Upper lobe of left lung (tissue), 6 donors: Measurements from ENCODE around the gene TMEM50A. TPM values are rescaled to one million over a fixed set of nuclear protein-coding genes. Genes with fewer than 3 reads are reported as not detected.

Experiments used
- ATAC-seq, 2 donors: fragments of 200-7000 bp; cut with Tn5 transposase; one replicate each; pipeline ENCODE4 v1.9.1; 2022; ENCODE audit warnings: mild to moderate bottlenecking in 2 of 2, moderate library complexity in 2 of 2; ENCODE audit not compliant: low FRiP score in 2 of 2
- DNase-seq, 2 donors: peaks; one replicate each; pipeline ENCODE4 v3.0.0-alpha.2; 2019 to 2020
- H3K27ac ChIP-seq, 4 donors: fragments of 200-600 bp; sonication (generic); one replicate each; pipeline ENCODE4 v1.5.1; 2016 to 2019
- H3K27me3 ChIP-seq, 4 donors: fragments of 200-600 bp; sonication (generic); one replicate each; pipeline ENCODE4 v1.5.1; 2017 to 2019
- H3K36me3 ChIP-seq, 4 donors: fragments of 200-600 bp; sonication (generic); one replicate each; pipeline ENCODE4 v1.5.1; 2016 to 2019
- H3K4me1 ChIP-seq, 4 donors: fragments of 200-600 bp; sonication (generic); one replicate each; pipeline ENCODE4 v1.5.1; 2018 to 2019
- H3K4me3 ChIP-seq, 4 donors: fragments of 200-600 bp; sonication (generic); one replicate each; pipeline ENCODE4 v1.5.1; 2017 to 2019; ENCODE audit warnings: mild to moderate bottlenecking in 2 of 4, moderate library complexity in 1 of 4
- H3K9me3 ChIP-seq, 4 donors: fragments of 200-600 bp; sonication (generic); one replicate each; pipeline ENCODE4 v1.5.1; 2018 to 2019
- EP300 ChIP-seq, 4 donors: sonication (generic); formaldehyde crosslinking; IDR thresholded peaks; one replicate each; pipeline ENCODE4 v1.5.1; 2017; ENCODE audit warnings: antibody characterized with exemption in 4 of 4, control low read depth in 2 of 4
- POLR2A ChIP-seq, 4 donors: fragments of 450-650 bp; IDR thresholded peaks; one replicate each; pipeline ENCODE4 v1.5.1; 2016 to 2017; ENCODE audit warnings: antibody characterized with exemption in 4 of 4, mild to moderate bottlenecking in 2 of 4
- POLR2AphosphoS5 ChIP-seq, 2 donors: sonication (generic); formaldehyde crosslinking; IDR thresholded peaks; one replicate each; pipeline ENCODE4 v1.5.1; 2017; ENCODE audit warnings: antibody characterized with exemption in 2 of 2
- WGBS, 2 donors: methylation state at CpG; one replicate each; pipeline ENCODE4 v1.1.5; 2017 to 2018; 5-methylcytosine and 5-hydroxymethylcytosine counted together
- total RNA-seq, 6 donors: library from RNA; depleted of rRNA in 4 of 6; stranded (reverse); fragments of >200 nt in 4 of 6; gene quantifications; one replicate each; pipeline versions ENCODE4 v1.1.0 to v1.2.1, GENCODE V29; 2016 to 2021
- TF ChIP-seq, protein P1 (sequence below), 6 experiments: fragments of 450-650 bp in 4 of 6; fragments of 200-600 bp in 2 of 6; sonication (generic) in 2 of 6; IDR thresholded peaks; one replicate each; pipeline ENCODE4 v1.5.1; 2016 to 2019; ENCODE audit warnings: antibody characterized with exemption in 6 of 6
- donor health status: DM: no; HTN: no; CAD: no; lungs with moderate emphysema.
- donor health status: DM: no; HTN: yes; CAD: no; lungs with severe emphysema.

TMEM50A gene
- total RNA-seq, 6 donors from 2014 or later: 27.1 to 113 (median 96.5) TPM

DNA sequence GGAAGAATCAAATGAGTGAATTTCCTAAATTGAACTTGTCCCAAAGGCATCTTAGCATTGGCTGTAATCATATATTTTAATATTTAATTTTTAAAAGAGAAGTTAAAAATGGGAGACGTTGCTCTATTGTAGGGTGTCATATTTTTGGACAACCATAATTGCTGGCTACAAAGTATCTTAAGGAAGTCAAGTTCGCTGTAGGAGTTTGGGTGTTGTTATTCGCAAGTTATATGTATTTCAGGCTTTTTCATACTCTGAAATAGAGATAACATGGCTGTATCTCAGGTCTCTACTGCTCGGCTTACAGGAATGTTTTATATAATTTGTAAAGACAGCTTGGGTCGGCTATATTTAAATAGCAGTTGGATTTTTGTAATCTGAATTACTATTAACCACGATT lies 852 bp downstream of the TMEM50A start:
- WGBS, 2 donors: 0% methylated on average over 6 of the region's 6 CpGs
- H3K27me3 ChIP-seq: no peaks in the 10 kb centered on the region
- H3K36me3 ChIP-seq: peaks cover 0 to 12% (median 6%) of the 10 kb centered on the region in 4 donors
- ATAC-seq (no peak), DNase-seq (no peak)
- no peaks in the 10 kb centered on the region for H3K9me3 ChIP-seq
- TF ChIP-seq, protein P1, sequence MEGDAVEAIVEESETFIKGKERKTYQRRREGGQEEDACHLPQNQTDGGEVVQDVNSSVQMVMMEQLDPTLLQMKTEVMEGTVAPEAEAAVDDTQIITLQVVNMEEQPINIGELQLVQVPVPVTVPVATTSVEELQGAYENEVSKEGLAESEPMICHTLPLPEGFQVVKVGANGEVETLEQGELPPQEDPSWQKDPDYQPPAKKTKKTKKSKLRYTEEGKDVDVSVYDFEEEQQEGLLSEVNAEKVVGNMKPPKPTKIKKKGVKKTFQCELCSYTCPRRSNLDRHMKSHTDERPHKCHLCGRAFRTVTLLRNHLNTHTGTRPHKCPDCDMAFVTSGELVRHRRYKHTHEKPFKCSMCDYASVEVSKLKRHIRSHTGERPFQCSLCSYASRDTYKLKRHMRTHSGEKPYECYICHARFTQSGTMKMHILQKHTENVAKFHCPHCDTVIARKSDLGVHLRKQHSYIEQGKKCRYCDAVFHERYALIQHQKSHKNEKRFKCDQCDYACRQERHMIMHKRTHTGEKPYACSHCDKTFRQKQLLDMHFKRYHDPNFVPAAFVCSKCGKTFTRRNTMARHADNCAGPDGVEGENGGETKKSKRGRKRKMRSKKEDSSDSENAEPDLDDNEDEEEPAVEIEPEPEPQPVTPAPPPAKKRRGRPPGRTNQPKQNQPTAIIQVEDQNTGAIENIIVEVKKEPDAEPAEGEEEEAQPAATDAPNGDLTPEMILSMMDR (IDR thresholded peaks at IDR 0.05): no peak
- TF ChIP-seq POLR2AphosphoS5 (IDR thresholded peaks at IDR 0.05): no peak
- TF ChIP-seq POLR2A (IDR thresholded peaks at IDR 0.05): no peak
- TF ChIP-seq EP300 (IDR thresholded peaks at IDR 0.05): no peak
- H3K27ac ChIP-seq: peak overlapping the region; percentile 94 to 97 (median 96)
- peak overlapping the region; percentile 36 to 89 (median 74) for H3K4me3 ChIP-seq
- peaks cover 11 to 28% (median 20%) of the 10 kb centered on the region in 4 donors for H3K4me1 ChIP-seq

DNA sequence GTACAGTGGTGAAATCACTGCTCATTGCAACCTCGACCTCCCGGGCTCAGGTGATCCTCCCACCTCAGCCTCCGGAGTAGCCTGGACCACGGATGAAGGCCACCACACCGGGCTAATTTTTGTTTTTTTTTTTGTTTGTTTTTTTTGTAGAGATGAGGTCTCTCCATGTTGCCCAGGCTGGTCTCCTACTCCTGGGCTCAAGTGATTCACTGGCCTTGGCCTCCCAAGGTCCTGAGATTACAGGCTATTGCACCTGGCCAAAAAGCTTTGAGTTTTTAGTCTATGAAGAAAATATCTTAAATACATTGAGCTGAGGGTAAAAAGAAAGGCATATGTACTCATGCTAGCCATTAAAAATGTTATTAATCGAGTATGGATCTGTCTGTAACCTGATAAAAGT lies 3.6 kb downstream of the TMEM50A start:
- no peak for ATAC-seq
- DNase-seq: no peak
- Histone ChIP-seq H3K4me3 (no peak overlapping the region), H3K36me3 (peaks cover 0 to 38% (median 13%) of the 10 kb centered on the region in 4 donors), H3K9me3 (no peaks in the 10 kb centered on the region), H3K4me1 (peaks cover 11 to 28% (median 20%) of the 10 kb centered on the region in 4 donors), H3K27me3 (no peaks in the 10 kb centered on the region), H3K27ac (no peak overlapping the region)
- WGBS, 2 donors: 81 to 88% methylated on average over 6 of the region's 6 CpGs
- no peak for TF ChIP-seq EP300 (IDR thresholded peaks at IDR 0.05)
- TF ChIP-seq POLR2AphosphoS5 (IDR thresholded peaks at IDR 0.05): no peak
- no peak for TF ChIP-seq POLR2A (IDR thresholded peaks at IDR 0.05)
- TF ChIP-seq, protein P1 (IDR thresholded peaks at IDR 0.05): no peak

DNA sequence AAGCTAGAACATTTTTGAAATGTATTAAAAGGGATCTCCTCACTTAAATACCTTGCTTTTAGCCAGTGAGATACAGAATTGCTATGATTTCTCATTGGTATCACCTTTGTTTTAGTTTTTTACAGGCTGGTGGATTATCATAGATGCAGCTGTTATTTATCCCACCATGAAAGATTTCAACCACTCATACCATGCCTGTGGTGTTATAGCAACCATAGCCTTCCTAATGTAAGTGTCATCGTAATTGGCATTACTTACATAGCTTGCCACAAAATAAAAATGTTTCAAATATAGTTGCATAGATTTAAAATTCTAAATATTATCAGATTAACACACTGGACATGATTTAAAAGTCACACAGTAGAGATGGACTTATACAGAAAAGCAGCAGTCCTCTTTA lies 4.7 kb downstream of the TMEM50A start:
- WGBS, 2 donors: 93 to 97% methylated on average over 1 of the region's 1 CpG
- peaks cover 6 to 48% (median 15%) of the 10 kb centered on the region in 4 donors for H3K36me3 ChIP-seq
- ATAC-seq (no peak), DNase-seq (no peak)
- TF ChIP-seq POLR2AphosphoS5 (IDR thresholded peaks at IDR 0.05): no peak
- TF ChIP-seq, protein P1 (IDR thresholded peaks at IDR 0.05): no peak
- TF ChIP-seq EP300 (IDR thresholded peaks at IDR 0.05): no peak
- no peak for TF ChIP-seq POLR2A (IDR thresholded peaks at IDR 0.05)
- H3K4me3 ChIP-seq: no peak overlapping the region
- H3K27ac ChIP-seq: no peak overlapping the region
- no peaks in the 10 kb centered on the region for H3K9me3 ChIP-seq
- H3K27me3 ChIP-seq: no peaks in the 10 kb centered on the region
- H3K4me1 ChIP-seq: peaks cover 11 to 28% (median 20%) of the 10 kb centered on the region in 4 donors

DNA sequence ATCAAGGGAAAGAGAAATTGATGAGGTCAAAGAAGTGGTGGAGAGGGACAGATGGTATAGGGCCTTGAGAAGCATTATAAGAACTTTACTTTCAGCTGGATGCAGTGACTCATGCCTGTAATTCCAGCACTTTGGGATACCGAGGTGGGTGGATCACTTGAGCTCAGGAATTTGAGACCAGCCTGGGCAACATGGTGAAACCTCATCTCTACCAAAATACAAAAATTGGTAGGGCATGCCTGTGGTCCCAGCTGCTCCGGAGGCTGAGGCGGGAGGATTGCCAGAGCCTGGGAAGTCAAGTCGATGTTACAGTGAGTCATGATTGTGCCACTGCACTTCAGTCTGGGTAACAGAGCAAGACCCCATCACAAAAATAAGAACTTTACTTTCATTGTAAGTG lies 5.7 kb downstream of the TMEM50A start:
- Histone ChIP-seq H3K27me3 (no peaks in the 10 kb centered on the region), H3K27ac (no peak overlapping the region), H3K4me1 (peaks cover 11 to 28% (median 20%) of the 10 kb centered on the region in 4 donors), H3K9me3 (no peaks in the 10 kb centered on the region), H3K4me3 (no peak overlapping the region), H3K36me3 (peaks cover 6 to 54% (median 15%) of the 10 kb centered on the region in 4 donors)
- no peak for TF ChIP-seq EP300 (IDR thresholded peaks at IDR 0.05)
- TF ChIP-seq, protein P1 (IDR thresholded peaks at IDR 0.05): no peak
- TF ChIP-seq POLR2A (IDR thresholded peaks at IDR 0.05): no peak
- TF ChIP-seq POLR2AphosphoS5 (IDR thresholded peaks at IDR 0.05): no peak
- ATAC-seq: no peak
- no peak for DNase-seq
- 82 to 83% methylated on average over 4 of the region's 4 CpGs for WGBS, 2 donors

DNA sequence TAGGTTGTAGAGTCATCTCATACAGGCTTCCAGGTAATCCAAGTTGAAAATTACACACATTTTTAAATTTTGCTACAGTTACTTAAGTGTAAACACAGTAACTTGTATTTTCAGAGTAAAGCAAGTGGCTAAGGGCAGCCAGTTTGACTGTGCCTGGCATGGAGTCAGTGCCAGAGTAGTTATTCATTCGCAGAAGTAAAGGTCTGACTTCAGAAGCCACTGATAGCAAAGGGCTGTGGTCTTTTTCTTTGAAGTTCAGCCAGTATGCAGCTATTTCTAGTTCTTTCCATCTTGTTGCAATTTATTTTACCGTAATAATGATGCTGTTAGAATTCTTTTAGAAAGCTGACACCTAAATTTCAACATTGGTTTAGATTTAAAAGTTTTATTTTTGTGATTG lies 9.4 kb downstream of the TMEM50A start:
- no peak overlapping the region for H3K27ac ChIP-seq
- peaks cover 6 to 79% (median 19%) of the 10 kb centered on the region in 4 donors for H3K36me3 ChIP-seq
- TF ChIP-seq EP300 (IDR thresholded peaks at IDR 0.05) (no peak), POLR2A (IDR thresholded peaks at IDR 0.05) (no peak), POLR2AphosphoS5 (IDR thresholded peaks at IDR 0.05) (no peak)
- TF ChIP-seq, protein P1 (IDR thresholded peaks at IDR 0.05): no peak
- no peak overlapping the region for H3K4me3 ChIP-seq
- H3K27me3 ChIP-seq: no peaks in the 10 kb centered on the region
- no peak for DNase-seq
- H3K4me1 ChIP-seq: no peaks in the 10 kb centered on the region
- WGBS, 2 donors: 82 to 88% methylated on average over 2 of the region's 2 CpGs
- no peak for ATAC-seq
- no peaks in the 10 kb centered on the region for H3K9me3 ChIP-seq
